Activated gamma-delta T cell treated with anti-CD3 and anti-CD28 coated beads, Interleukin-2, amount 50 U/mL, for 16 hours (primary cell): Measurements from ENCODE around the gene ELOVL3.
"Not testable (repeated sequence)": the region's sequence is repeated elsewhere in the genome, so short reads cannot be mapped to it uniquely, and the experiment has no call there.

Experiments used
- DNase-seq: peaks from one replicate; pipeline ENCODE4 v3.0.0-alpha.2; 2020; ENCODE audit warnings: low read depth

Gene ELOVL3

GRCh38 chr10:102227050-102227449, 951 bp downstream of the ELOVL3 start:
- no peak for DNase-seq

GRCh38 chr10:102229810-102230263, 3.7 kb downstream of the ELOVL3 start:
- DNase-seq = peak; percentile 74

GRCh38 chr10:102230264-102230860, 4.3 kb downstream of the ELOVL3 start:
- no peak for DNase-seq

GRCh38 chr10:102230861-102231356, 4.8 kb downstream of the ELOVL3 start:
- no peak for DNase-seq

GRCh38 chr10:102231357-102232318, 5.5 kb downstream of the ELOVL3 start:
- DNase-seq = peak; percentile 40

GRCh38 chr10:102233997-102234396, 7.9 kb downstream of the ELOVL3 start:
- DNase-seq = no peak

GRCh38 chr10:102234888-102235597, 8.9 kb downstream of the ELOVL3 start:
- DNase-seq = no peak

- no peak for DNase-seq
These were observed 9.5 kb downstream of the ELOVL3 start for GRCh38 chr10:102235598-102235920.

- no peak for DNase-seq
These were observed 9.9 kb downstream of the ELOVL3 start for GRCh38 chr10:102236006-102236405.

GRCh38 chr10:102237711-102238252, 11.7 kb downstream of the ELOVL3 start:
- DNase-seq = no peak

GRCh38 chr10:102240467-102241031, 14.4 kb downstream of the ELOVL3 start:
- DNase-seq = no peak

- no peak for DNase-seq
These were observed 14.9 kb downstream of the ELOVL3 start for GRCh38 chr10:102241032-102241443.

GRCh38 chr10:102241444-102242117, 15.5 kb downstream of the ELOVL3 start, which contains the start of gene PITX3:
TSS of gene PITX3 (minus strand) at chr10:102241512. CDS start at chr10:102232080, 9,432 bp downstream.
- peak; percentile 80 for DNase-seq

GRCh38 chr10:102242118-102242485, 16.0 kb downstream of the ELOVL3 start:
- no peak for DNase-seq

GRCh38 chr10:102243309-102243708, 17.2 kb downstream of the ELOVL3 start:
- no peak for DNase-seq

GRCh38 chr10:102245082-102245931, 19.2 kb downstream of the ELOVL3 start, which contains the start of gene GBF1:
TSS of gene GBF1 (plus strand) at chr10:102245532. CDS start at chr10:102258939, 13,407 bp downstream.
- DNase-seq = peak; percentile 85

- DNase-seq = no peak
These were observed 19.8 kb downstream of the ELOVL3 start for GRCh38 chr10:102245932-102246251.

GRCh38 chr10:102246261-102246660, 20.2 kb downstream of the ELOVL3 start:
- no peak for DNase-seq

- DNase-seq = no peak
These were observed 21.6 kb downstream of the ELOVL3 start for GRCh38 chr10:102247734-102248133.

- not testable (repeated sequence) for DNase-seq
These were observed 26.4 kb downstream of the ELOVL3 start for GRCh38 chr10:102252508-102252907.
